ENCODE data around the gene TRAIP.

- TF ChIP-seq HOXA7 (CRISPR knock-in tag; IDR thresholded peaks at IDR 0.05; ENCODE audit: borderline replicate concordance) (no peak), ZNF518A (tag by site-specific recombination; conservative IDR thresholded peaks at IDR 0.05; ENCODE audit: low read depth) (no peak), CTCF (tag by site-specific recombination; IDR thresholded peaks at IDR 0.05) (no peak), TCF7L2 (IDR thresholded peaks at IDR 0.05; ENCODE audit: borderline replicate concordance, low read depth, low read length) (no peak), ZFP37 (tag by site-specific recombination; IDR thresholded peaks at IDR 0.05) (no peak), ZNF404 (tag by site-specific recombination; IDR thresholded peaks at IDR 0.05) (no peak), ZNF596 (tag by site-specific recombination; IDR thresholded peaks at IDR 0.05) (no peak), BCL11A (tag by site-specific recombination; IDR thresholded peaks at IDR 0.05; ENCODE audit: low read depth) (no peak), ZNF623 (tag by site-specific recombination; IDR thresholded peaks at IDR 0.05) (no peak), YY1 (tag by site-specific recombination; IDR thresholded peaks at IDR 0.05) (no peak)
- TF ChIP-seq, protein P1, sequence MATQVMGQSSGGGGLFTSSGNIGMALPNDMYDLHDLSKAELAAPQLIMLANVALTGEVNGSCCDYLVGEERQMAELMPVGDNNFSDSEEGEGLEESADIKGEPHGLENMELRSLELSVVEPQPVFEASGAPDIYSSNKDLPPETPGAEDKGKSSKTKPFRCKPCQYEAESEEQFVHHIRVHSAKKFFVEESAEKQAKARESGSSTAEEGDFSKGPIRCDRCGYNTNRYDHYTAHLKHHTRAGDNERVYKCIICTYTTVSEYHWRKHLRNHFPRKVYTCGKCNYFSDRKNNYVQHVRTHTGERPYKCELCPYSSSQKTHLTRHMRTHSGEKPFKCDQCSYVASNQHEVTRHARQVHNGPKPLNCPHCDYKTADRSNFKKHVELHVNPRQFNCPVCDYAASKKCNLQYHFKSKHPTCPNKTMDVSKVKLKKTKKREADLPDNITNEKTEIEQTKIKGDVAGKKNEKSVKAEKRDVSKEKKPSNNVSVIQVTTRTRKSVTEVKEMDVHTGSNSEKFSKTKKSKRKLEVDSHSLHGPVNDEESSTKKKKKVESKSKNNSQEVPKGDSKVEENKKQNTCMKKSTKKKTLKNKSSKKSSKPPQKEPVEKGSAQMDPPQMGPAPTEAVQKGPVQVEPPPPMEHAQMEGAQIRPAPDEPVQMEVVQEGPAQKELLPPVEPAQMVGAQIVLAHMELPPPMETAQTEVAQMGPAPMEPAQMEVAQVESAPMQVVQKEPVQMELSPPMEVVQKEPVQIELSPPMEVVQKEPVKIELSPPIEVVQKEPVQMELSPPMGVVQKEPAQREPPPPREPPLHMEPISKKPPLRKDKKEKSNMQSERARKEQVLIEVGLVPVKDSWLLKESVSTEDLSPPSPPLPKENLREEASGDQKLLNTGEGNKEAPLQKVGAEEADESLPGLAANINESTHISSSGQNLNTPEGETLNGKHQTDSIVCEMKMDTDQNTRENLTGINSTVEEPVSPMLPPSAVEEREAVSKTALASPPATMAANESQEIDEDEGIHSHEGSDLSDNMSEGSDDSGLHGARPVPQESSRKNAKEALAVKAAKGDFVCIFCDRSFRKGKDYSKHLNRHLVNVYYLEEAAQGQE (tag by site-specific recombination; IDR thresholded peaks at IDR 0.05), result no peak
Measured at GRCh38 chr3:49791571-49791970, 64.8 kb downstream of the TRAIP start.
